GM12872 (cell line): ENCODE results near the gene MACF1.

Experiments
- CTCF ChIP-seq: IDR thresholded peaks from 3 replicates; pipeline ENCODE4 v1.5.1; 2011; ENCODE audit warnings: low read depth, mild to moderate bottlenecking, low read length, moderate library complexity; ENCODE audit not compliant: insufficient read depth

MACF1 gene

DNA sequence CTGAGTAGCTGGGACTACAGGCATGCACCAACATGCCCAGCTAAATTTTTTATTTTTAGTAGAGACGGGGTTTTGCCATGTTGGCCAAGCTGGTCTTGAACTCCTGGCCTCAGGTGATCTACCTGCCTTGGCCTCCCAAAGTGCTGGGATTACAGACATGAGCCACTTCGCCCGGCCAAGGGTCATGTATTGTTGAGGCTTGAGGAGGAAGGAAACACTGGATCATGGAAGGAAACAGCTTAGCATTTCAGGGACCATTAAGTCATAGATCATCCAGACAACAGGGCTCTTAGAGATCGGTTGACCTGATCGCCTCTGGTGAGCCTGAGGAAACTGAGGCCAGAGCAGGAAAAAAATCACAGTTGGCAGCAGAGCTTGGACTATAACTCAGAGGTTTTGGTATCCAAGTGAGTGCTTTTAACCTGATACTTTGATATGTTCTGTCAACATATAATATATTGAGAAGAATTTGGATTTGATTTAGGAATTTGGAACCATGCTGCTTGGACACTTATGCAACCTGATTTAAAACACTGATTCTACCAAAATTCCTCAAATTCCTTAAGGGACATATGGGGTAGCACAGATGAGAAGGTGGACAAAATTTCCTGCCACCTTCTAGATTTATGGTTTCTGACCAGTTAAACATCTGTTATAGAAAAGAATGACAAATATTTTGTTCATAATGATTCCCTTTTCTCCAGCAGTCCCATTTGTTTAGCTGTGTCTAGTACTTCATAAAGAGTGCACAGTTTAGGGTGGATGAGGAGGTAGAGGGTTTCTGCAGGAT lies 273.8 kb downstream of the MACF1 start:
- no peak for TF ChIP-seq CTCF

DNA sequence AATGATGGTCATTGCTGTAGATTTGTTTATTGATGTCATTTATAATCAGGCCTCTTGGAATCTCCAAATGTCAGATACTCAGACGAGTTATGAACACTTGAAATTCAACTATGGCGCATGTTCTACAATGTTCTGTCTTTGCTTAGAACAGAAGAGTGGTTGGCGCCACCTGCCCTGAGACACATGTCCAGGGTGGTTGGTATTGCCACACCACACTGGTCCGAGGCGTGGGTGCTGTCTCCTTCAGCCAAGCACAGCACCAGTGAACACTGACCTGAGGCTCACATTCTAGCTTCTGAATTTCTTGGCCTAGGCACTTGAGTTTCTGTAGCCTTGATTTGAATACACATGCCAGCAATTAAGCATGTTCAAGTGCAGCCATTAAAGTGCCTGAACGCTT lies 276.8 kb downstream of the MACF1 start:
- no peak for TF ChIP-seq CTCF

- TF ChIP-seq CTCF = no peak
Measured at GRCh38 chr1:39483276-39483675, 278.8 kb downstream of the MACF1 start.

DNA sequence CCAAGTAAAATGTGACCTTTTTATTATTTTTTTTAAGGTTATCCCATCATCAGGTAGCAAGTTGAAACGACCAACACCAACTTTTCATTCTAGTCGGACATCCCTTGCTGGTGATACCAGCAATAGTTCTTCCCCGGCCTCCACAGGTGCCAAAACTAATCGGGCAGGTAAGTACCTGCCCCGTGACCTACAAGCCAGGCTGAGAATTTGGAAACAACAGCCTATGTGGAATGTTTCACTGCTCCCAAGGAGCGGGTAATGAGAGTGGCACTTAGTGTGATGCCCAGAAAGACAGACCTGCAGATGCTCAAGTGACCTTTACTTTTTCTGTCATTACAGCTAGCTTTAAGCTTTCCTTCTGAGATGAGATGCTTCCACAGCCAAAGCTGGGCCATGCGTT lies 280.1 kb downstream of the MACF1 start:
- TF ChIP-seq CTCF = no peak

DNA sequence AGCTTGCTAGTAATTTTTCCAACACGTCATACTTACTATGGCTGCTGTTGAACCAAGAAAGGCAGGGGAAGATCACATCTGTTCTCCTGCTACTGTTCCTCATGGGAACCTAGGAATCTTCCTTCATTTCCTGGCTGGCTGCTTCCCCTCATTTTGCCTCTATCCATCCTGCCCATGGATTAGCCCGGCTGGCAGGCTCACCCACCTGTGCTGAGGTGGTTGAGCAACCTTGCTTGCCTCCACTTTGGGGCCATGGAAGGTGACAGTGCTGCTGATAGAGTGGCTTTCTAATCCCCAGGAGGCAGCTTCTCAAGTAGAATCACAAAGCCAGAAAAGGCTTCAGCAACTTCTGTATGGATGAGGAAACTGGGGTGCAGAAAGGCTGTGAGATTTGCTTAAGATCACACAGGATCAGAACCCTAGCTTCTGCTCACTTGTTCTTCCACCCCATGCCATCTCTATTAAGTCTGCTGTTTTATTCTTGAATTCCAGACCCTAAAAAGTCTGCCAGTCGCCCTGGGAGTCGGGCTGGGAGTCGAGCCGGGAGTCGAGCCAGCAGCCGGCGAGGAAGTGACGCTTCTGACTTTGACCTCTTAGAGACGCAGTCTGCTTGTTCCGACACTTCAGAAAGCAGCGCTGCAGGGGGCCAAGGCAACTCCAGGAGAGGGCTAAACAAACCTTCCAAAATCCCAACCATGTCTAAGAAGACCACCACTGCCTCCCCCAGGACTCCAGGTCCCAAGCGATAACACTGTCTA lies 280.7 kb downstream of the MACF1 start:
- no peak for TF ChIP-seq CTCF

DNA sequence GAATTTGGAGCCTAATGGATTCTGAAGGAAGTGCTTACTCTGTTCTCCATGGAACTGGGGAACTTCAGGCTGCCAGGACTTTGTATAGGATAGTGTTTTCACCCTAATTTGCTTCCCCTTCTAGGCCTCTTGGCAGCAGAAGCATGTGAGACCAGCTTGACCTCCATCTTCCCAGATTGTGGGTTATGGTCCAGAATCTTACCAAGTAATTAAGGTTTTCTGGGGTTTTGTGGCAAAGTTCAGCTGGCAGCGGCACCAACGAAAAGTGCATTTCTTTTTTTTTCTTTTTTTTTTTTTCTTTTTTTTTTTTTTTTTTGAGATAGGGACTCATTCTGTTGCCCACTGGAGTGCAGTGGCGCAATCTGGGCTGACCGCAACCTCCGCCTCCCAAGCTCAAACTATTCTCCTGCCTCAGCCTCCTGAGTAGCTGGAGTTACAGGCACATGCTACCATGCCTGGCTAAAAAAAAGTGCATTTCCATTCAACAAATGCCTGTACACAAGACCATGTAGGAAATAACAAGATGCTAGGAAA lies 283.6 kb downstream of the MACF1 start:
- TF ChIP-seq CTCF = no peak

- TF ChIP-seq CTCF = no peak
Measured at GRCh38 chr1:39488793-39489566, 284.5 kb downstream of the MACF1 start.
